PFSK-1 (cell line): ENCODE data around the gene PPIA.

Source experiments
- FOXP2 ChIP-seq: optimal IDR thresholded peaks from 2 replicates; pipeline ENCODE3; 2011; ENCODE audit warnings: borderline replicate concordance, control low read depth, inconsistent platforms; ENCODE audit not compliant: insufficient read depth; ENCODE audit errors: extremely low read length, extremely low read depth
- POLR2AphosphoS5 ChIP-seq: IDR thresholded peaks from 2 replicates; pipeline ENCODE4 v1.6.1; 2012; ENCODE audit warnings: low read depth, mild to moderate bottlenecking, control low read depth, low read length, moderate library complexity
- SIN3A ChIP-seq: IDR thresholded peaks from 2 replicates; pipeline ENCODE4 v1.6.1; 2012; ENCODE audit warnings: mild to moderate bottlenecking, low read length, moderate library complexity, borderline replicate concordance; ENCODE audit not compliant: insufficient read depth
- TAF1 ChIP-seq: IDR thresholded peaks from 2 replicates; pipeline ENCODE4 v1.6.1; 2012; ENCODE audit warnings: low read length, control low read depth, borderline replicate concordance; ENCODE audit not compliant: insufficient read depth
- TF ChIP-seq, protein P1 (sequence below), 2 experiments: IDR thresholded peaks; 2 replicates each; pipeline versions ENCODE4 v1.6.1 to v1.8.0; 2011 to 2012; ENCODE audit warnings: low read depth in 2 of 2, low read length in 2 of 2, control low read depth in 1 of 2, inconsistent platforms in 1 of 2, mild to moderate bottlenecking in 1 of 2, moderate library complexity in 1 of 2; ENCODE audit not compliant: insufficient read depth in 1 of 2

Gene PPIA

DNA sequence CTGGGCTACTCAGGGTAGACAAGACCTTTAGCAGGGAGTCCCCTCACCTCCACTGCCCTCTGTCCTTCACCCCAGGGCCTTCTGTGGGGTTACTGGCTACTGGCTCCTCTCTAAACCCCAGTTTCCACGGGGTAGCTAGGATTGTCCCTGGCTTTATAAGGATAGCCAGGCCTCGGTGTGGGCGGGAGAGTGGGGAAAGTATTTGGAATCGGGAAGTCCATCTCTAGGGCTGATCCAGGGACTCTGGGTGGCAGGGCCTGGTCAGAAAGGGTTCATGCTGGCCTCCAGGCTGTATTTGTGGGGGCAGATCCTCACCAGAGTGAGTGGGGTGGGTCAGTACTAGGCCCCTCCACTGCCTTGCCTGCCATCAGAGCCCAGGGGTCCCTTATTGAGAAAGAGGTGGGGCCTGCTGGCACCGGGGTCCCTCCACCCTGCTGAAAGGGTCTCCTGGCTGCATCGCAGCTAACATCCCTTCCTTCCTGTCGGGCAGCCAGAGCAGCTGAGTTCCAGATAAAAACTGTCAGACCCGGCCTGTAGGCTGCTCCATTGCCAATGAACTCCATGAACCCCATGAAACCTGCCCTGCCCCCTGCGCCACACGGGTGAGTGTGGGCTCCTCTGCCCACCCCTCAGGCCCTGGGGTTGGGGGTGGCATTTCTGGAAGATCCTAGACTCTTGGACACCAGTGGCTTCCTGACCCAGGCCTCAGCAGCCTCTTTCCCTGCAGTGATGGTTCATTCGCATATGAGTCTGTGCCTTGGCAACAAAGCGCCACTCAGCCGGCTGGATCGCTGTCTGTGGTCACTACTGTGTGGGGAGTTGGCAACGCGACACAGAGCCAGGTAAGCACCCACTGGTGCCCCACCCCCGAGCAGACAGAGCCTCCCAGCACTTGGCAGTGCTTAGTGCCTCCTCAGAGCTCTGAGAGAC is 40.5 kb upstream of the PPIA start:
- TF ChIP-seq SIN3A (no peak), TAF1 (no peak)

DNA sequence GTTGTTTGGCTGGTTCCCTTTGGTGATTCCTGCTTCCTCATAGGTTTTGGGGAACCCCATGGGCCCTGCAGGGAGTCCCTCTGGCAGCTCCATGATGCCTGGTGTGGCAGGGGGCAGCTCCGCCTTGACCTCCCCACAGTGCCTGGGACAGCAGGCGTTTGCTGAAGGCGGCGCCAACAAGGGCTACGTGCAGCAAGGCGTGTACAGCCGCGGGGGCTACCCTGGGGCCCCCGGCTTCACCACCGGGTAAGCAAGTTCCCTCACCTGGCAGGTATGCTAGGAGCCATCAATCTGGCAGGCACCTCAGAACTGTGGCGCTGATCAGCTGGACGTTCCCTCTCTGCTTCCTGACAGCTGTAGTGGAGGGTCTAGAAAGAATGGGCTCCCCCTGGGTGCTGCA is 39.6 kb upstream of the PPIA start:
- TF ChIP-seq, protein P1, sequence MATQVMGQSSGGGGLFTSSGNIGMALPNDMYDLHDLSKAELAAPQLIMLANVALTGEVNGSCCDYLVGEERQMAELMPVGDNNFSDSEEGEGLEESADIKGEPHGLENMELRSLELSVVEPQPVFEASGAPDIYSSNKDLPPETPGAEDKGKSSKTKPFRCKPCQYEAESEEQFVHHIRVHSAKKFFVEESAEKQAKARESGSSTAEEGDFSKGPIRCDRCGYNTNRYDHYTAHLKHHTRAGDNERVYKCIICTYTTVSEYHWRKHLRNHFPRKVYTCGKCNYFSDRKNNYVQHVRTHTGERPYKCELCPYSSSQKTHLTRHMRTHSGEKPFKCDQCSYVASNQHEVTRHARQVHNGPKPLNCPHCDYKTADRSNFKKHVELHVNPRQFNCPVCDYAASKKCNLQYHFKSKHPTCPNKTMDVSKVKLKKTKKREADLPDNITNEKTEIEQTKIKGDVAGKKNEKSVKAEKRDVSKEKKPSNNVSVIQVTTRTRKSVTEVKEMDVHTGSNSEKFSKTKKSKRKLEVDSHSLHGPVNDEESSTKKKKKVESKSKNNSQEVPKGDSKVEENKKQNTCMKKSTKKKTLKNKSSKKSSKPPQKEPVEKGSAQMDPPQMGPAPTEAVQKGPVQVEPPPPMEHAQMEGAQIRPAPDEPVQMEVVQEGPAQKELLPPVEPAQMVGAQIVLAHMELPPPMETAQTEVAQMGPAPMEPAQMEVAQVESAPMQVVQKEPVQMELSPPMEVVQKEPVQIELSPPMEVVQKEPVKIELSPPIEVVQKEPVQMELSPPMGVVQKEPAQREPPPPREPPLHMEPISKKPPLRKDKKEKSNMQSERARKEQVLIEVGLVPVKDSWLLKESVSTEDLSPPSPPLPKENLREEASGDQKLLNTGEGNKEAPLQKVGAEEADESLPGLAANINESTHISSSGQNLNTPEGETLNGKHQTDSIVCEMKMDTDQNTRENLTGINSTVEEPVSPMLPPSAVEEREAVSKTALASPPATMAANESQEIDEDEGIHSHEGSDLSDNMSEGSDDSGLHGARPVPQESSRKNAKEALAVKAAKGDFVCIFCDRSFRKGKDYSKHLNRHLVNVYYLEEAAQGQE (IDR thresholded peaks at IDR 0.05; ENCODE audit: insufficient read depth in 1 of 2, low read depth in 2 of 2, low read length in 2 of 2), result no peak
- no peak for TF ChIP-seq FOXP2

DNA sequence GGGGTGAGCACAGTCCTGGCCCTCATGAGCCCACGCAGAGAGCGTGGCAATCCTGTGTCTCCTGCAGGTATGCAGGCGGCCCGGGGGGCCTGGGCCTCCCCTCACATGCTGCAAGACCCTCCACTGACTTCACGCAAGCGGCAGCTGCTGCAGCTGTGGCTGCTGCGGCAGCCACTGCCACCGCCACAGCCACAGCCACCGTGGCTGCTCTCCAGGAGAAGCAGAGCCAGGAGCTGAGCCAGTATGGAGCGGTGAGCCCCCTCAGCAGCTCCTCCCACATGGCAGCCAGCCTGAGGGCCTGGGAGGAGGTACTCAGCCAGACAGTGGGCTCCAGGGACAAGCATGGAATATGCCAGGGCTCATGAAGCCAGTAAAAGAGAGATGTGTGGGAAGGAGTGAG is 39.2 kb upstream of the PPIA start:
- TF ChIP-seq TAF1, result no peak
- TF ChIP-seq FOXP2, result no peak
- TF ChIP-seq, protein P1 (IDR thresholded peaks at IDR 0.05; ENCODE audit: insufficient read depth in 1 of 2, low read depth in 2 of 2, low read length in 2 of 2), result no peak
- no peak for TF ChIP-seq SIN3A
- no peak for TF ChIP-seq POLR2AphosphoS5

DNA sequence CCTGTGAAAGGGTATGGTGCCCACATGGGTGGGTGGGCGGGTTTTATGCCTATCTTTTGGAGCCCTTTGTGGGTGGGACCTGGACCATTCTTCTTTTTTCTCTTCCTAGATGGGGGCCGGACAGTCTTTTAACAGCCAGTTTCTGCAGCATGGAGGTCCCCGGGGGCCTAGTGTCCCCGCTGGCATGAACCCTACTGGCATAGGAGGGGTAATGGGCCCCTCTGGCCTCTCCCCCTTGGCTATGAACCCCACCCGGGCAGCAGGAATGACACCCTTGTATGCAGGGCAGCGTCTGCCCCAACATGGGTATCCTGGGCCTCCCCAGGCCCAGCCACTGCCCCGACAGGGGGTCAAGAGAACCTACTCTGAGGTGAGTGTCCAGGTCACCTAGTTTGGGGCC is 38.7 kb upstream of the PPIA start:
- TF ChIP-seq TAF1 (no peak), SIN3A (no peak), POLR2AphosphoS5 (no peak), FOXP2 (no peak)
- TF ChIP-seq, protein P1 (IDR thresholded peaks at IDR 0.05; ENCODE audit: insufficient read depth in 1 of 2, low read depth in 2 of 2, low read length in 2 of 2), result no peak

DNA sequence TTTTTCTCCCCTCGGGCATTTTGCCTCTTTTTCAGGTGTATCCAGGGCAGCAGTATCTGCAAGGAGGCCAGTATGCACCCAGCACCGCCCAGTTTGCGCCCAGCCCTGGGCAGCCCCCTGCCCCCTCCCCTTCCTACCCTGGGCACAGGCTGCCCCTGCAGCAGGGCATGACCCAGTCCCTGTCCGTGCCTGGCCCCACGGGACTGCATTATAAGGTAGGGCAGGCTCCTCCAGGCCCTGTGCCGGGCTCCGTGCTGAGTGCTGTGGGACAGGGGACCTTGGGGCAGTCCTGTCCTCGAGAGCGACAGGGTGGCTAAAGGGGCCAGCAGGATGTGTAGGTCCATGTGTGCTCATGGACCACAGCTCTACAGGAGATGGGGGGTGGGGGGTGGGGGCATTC is 37.2 kb upstream of the PPIA start:
- TF ChIP-seq, protein P1 (IDR thresholded peaks at IDR 0.05; ENCODE audit: insufficient read depth in 1 of 2, low read depth in 2 of 2, low read length in 2 of 2), result no peak
- no peak for TF ChIP-seq FOXP2
- TF ChIP-seq SIN3A, result no peak
- no peak for TF ChIP-seq POLR2AphosphoS5
- no peak for TF ChIP-seq TAF1
